ENCODE results near the gene PKN1.

Gene PKN1

DNA sequence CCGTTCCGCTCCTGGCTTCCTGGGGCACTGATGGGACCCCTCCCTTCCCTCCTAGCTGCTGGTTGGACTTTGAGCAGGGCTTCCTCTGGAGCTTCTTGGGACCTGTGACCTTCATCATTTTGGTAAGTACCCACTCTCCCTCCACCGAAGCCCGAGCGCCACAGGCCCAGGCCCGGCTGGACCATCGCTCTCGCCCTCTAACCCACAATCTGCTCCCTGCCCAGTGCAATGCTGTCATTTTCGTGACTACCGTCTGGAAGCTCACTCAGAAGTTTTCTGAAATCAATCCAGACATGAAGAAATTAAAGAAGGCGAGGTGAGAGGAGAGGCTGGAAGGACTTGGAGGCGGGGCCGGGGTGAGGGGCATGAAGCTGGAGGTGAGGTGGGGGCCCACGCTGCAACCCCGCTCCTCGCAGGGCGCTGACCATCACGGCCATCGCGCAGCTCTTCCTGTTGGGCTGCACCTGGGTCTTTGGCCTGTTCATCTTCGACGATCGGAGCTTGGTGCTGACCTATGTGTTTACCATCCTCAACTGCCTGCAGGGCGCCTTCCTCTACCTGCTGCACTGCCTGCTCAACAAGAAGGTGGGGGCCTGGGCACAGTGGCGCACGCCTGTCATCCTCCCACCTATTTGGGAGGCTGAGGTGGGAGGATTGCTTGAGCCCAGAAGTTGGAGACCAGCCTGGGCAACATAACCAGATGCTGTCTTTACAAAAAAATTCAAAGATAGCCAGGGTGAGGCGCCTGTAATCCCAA lies 26.3 kb upstream of the PKN1 start:
- DNase-seq = no peak

DNA sequence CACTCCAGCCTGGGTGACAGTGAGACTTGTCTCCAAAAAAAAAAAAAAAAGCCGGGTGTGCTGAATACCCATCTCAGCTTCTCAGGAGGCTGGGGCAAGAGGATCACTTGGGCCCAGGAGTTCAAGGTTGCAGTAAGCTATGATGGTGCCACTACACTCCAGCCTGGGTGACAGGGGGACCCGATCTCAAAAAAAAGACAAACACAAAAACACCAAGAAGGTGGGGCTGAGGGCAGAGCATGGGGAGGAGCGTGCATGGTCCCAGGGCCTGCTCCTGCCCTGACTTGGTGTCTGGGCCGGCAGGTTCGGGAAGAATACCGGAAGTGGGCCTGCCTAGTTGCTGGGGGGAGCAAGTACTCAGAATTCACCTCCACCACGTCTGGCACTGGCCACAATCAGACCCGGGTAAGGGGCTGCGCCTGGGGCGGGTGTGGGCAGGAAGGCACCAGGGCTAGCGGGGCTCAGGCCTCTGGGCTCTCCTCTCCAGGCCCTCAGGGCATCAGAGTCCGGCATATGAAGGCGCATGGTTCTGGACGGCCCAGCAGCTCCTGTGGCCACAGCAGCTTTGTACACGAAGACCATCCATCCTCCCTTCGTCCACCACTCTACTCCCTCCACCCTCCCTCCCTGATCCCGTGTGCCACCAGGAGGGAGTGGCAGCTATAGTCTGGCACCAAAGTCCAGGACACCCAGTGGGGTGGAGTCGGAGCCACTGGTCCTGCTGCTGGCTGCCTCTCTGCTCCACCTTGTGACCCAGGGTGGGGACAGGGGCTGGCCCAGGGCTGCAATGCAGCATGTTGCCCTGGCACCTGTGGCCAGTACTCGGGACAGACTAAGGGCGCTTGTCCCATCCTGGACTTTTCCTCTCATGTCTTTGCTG lies 25.3 kb upstream of the PKN1 start:
- DNase-seq = no peak

DNA sequence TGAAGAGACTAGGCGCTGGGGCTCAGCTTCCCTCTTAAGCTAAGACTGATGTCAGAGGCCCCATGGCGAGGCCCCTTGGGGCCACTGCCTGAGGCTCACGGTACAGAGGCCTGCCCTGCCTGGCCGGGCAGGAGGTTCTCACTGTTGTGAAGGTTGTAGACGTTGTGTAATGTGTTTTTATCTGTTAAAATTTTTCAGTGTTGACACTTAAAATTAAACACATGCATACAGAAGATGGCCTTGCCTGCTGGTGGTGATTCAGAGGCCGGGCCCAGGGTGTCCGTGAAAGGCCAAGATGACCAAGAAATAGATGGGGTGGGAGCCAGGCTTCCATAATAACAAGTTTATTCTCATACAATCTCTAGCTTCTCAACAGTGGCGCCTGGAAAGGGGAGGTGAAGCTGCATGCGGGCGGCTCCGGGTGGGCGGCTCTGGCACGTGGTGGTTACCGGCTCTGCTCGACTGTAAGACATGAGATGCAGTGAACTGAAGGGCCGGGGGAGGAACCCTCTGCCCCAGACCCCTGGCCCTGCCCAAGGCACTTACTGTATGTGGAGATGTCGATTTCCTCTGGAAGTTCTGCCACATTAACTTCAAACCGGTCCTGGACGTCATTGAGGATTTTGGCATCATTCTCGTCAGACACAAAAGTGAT lies 24.5 kb upstream of the PKN1 start:
- no peak for DNase-seq

DNA sequence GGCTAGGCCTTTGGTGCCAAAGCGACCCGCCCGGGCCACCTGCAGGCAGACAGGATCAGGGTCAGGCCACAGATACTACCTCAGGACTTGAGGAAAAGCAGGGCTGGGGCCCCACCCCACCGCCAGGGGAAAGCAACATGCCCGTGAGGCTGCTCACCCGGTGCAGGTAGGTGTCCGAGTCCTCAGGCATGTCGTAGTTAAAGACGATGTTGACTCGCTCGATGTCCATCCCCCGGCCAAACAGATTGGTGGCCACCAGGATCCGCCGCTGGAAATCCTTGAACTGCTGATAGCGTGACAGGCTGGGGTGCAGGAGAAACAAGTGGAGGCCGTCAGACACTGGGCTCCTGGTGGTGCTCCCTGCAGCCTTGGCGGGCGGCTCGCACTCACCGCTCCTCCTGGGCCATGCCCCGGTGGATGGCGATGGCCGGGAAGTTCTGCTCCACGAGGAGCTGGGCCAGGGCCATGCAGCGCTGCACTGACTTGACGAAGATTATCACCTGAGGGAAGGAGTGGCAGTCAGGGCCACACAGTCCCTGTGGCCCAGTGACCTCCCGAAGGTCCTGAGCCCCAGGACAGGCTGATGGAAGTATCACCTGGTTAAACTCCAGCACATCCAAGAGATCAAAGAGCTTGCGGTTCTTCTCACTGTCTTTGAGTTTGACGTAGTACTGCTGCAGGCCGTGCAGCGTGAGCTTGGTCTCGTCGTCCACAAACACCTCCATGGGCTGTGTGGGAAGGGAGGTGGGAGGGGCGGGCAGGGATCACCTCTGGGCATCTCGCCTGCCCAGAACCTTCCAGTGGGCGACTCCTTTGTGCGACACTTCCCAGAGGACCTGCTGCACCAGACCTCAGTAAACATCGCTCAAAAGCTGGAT lies 23.7 kb upstream of the PKN1 start:
- no peak for DNase-seq

DNA sequence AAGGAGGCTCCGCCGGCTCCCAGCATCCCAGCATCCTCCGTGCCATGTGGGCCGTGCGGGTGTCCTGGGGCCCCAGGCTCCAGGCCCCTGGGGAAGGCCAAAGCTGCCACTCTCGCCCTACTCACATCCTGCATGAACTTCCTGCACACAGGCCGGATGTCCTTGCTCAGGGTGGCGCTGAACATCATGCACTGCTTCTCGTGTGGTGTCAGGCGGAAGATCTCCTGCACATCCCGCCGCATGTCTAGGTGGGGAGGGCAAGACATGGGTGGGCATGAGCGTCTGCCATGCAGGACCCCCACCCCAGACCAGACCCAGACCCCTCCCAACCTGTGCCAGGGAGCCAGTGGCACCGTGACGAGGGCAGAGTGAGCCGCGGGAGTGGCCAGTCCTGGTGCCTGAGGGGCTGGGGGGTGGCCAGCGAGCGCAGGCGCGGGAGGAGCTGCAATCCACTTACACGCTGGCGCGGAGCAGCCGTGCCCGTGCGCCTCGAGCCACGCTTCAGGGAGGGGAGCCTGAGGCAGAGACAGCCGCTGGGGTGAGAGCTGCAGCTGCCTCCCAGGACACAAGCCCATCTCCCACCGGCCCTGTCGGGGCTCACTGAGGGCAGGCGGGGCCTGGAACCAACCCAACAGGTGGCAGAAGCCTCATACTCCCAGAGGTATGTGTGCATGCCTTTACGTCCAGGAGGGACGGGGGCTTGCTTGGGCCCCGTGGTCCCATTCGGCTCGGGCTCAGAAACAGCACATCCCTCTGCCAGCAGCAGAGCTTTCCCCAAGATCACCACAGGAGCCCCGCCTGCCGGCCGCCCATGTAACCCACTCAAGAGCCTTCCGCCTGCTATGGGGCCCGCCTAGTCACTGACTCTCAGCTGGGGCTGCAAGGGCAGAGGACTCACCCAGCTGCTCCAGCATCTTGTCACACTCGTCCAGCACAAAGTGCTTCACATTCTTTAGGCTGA lies 22.7 kb upstream of the PKN1 start:
- DNase-seq = no peak

DNA sequence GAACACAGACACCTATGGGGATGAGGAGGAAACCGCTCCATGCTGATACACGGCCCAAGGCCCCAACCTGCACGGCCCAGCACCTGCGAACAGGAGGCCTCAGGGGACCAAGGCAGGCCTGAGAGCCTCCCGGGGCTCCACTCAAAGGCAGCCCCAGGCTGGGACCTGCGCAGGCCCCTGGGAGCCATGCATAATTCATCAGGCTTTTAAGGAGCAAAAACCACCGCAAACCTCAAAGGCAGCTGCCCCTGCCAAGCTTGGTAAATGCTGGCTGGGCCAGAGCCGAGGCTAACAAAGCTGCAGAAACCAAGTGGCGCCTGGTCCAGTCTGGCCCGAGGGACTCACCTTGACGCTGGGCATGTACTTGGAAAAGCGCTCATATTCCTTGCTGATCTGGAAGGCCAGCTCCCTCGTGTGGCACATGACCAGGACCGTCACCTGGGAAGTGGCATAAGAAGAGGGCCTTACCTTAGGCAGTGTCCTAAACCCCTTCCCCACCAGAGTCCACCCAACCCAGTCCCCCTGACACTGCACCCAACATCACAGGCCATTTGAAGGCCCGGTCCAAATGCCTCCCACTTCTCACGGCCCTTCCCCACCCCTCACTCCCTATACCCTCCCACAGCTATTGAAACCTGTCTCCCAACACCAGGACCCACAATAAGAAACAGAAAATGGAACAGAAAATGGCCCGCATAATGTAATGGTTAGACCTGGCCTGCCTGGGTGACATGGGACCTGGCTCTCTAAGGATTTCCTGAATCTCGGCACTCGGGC lies 21.8 kb upstream of the PKN1 start:
- no peak for DNase-seq

DNA sequence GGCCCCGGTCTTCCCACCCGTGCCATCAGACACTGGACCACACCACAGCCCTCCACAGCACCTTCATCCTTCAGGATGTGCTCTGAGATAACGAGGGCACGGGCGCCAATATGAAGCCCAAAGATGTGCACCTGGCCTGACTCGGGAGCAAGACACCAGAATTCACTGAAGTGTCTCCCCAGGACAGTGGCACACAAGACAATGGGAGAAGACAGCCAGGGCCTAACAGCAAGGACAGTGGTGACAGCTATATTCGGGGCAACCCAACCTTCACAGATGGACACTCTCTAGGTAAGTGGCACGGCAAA lies 21.2 kb upstream of the PKN1 start:
- no peak for DNase-seq

DNA sequence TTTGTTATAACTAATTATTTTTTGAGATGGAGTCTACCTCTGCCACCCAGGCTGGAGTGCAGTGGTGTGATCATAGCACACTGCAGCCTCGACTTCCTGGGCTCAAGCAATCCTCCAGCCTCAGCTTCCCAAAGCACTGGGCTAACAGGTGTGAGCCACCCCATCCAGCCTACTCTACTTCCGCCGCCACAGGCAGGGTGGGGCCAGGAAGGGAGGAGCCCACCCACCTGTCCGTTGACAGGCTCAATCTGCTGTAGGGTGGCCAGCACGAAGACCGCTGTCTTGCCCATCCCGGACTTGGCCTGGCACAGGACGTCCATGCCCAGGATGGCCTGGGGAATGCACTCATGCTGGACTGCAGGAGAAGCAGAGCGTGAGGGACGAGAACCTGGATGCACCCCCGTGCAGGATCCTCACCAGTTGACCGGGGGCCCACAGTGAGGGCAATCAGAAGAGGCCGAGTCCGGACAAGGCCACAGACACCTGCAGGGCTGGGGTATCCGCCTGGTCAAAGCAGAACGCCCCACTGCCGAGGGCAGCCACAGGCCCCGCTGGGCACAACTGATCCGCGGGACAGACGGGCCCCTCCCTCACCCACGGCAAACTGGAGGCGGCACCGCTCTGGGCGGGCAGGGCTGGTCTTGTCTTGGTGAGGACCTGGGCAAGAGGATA lies 20.6 kb upstream of the PKN1 start:
- DNase-seq = no peak

DNA sequence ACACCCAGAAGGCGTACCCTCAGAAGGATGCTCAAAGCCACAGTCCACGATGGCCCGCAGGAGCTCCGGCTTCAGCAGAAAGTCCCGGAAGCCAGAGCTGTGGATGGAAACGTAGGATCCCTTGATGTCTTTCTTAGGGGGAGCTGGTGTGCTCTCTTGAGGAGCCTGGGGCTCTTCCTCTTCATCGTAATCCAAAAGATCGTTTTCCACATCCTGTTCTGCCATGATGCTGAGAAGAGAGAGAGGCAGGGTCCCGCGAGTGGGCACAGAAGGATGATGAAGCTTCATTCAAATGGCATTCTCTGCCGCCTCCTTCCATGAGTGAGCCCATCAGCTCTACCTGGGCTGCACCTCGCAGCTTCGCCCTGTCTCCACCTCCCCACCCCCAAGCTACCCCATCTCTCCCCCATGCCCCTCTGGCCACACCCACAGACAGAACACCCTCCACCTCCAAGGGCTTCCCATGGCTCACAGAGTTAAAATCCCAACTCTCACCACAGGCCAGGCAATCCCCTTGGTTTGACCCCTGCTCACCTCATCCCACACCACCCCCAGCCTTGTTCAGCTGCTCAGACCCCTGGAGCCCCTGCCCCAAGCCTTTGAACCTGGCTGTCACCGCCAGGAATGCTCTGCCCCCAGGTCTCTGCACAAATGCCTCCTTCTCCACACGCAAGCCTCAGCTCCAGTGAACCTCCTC lies 20.0 kb upstream of the PKN1 start:
- DNase-seq = no peak

DNA sequence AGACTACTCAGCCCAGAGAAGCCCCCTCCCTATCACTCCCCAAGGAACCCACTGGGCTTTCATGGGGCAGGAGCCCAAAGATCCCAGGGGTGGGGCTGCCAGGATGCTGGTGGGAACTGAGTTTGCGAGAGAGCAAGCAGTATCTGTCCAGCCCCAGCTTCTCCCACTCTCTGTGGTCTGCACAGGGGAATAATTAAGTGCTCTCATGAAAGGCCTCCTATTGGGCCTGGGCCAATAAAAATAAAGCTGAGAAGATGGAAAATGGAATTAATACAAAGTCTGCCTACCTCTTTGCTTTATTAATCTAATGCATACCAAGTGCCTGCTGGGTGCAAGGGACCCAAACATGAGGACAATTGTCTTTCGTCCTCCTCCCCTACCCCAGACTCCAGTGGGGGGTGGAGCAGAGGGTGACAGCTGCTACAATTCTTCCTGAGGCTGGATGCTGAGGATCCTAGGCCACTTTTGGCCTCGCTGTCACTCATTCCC lies 19.4 kb upstream of the PKN1 start:
- DNase-seq = no peak

DNA sequence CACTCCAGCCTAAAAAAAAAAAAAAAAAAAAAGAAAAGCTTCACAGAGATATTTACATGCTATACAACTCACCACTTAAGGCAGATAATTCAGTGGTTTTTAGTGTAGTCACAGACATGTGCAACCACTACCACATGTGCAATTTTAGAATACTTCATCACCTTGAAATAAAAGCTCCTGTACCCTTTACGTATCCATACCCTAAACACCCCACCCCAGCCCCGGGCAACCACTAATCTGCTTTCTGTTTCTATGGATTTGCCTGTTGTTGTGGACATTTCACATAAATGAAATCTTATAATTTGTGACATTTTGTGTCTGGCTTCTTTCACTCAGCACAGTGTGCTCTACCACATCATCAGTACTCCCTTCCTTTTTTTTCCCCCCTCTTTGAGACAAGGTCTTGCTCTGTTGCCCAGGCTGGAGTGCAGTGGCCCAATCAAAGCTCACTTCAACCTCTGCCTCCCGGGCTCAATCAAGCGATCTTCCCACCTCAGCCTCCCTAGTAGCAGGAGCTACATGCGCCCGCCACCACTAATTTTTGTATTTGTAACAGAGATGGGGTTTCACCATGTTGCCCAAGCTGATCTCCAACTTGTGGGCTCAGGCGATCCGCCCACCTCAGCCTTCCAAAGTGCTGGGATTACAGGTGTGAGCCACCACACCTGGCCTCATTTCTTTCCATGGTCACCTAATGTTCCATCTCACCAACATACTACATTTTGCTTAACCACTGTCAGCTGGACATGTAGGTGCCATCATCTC lies 18.0 kb upstream of the PKN1 start:
- DNase-seq = no peak

DNA sequence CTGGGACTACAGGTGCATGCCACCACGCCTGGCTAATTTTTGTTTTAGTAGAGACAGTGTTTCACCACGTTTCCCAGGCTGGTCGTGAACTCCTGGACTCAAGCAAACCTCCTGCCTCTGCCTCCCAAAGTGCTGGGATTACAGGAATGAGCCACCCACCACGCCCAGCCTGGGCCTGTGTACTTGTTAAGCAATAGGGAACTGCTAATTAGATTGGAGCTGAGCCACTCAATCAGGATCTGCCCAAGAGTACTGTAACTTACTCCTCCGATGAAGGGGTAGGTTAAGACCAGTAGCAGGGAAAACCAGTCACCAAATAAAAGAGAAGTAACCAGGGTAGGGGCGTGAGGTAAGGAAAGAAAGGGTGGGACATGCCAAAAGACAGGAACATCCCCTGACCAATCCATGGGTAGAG lies 16.3 kb upstream of the PKN1 start:
- DNase-seq = peak; percentile 45 to 69 (median 55)

DNA sequence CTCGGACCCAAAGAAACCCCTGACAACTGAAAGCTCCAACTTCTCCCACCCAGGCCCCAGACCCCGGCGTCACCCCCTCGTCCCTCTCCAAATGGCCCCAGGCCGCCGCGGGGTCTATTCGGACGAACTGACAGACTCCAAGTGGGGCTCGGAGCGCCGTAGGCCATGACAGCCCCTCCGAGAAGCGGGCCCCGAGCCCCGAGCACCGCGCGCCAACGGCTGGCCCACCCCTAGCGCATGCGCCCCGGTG lies 14.3 kb upstream of the PKN1 start:
- peak; percentile 83 to 93 (median 87) for DNase-seq

DNA sequence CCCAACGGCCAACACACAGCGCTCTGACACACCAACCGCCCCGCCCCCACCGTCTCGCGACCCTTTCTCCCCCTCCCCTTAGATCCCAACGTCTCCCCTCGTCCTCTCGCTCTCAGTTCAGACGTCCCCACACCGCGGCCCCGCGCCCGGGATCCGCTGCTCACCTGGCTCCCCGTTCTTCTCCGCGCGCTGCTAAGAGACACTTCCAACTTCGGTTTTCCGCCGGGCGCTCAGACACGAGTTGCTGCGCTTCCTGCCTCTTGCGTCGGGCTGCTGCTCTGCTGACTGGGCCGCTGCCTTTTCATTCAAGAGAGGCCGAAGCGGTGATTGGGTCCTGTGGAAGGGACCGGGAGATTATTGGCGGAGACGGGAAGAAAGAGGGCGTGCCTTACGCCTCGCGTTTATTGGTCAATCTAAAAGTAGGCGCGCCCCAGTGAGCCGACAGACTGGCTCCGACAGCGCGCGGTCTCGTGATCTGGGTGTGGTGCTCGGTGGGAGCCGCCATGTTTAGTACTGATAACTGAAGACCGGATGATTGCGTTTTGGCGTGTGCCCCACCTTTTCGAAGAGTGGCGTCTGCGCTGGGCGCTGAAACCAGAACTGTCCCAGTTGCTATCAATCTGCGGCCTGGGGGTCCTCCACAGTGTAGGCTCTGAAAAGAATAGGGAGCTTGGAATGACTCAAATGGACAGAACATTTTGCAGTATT lies 13.8 kb upstream of the PKN1 start, which contains the start of gene DDX39A:
DDX39A (minus strand) TSS at position 236 of the 708 bp plus-strand sequence. CDS start 6,121 bp downstream, outside the sequence.
- peak; percentile 98 to 100 (median 99) for DNase-seq

DNA sequence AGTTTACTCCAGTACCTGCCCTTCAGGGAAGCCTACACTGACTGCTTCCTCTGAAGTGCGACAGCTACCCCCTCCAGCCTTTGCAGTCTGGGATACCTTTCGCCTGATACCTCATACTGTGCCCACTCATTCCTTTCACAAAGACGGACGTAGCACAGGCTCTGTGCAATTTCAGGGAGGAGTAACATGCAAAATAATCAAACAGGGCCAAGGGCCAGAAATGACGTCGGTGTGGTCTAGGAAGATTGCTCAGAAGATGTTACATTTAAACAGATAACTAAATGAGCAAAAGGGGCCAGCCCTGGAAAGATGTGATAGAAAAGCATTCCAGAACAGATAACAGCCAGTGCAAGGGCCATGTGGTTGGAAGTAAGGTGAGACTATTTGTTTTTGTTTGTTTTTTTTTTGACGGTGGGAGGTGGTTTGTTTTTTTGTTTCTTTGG lies 7.4 kb upstream of the PKN1 start:
- DNase-seq = no peak

DNA sequence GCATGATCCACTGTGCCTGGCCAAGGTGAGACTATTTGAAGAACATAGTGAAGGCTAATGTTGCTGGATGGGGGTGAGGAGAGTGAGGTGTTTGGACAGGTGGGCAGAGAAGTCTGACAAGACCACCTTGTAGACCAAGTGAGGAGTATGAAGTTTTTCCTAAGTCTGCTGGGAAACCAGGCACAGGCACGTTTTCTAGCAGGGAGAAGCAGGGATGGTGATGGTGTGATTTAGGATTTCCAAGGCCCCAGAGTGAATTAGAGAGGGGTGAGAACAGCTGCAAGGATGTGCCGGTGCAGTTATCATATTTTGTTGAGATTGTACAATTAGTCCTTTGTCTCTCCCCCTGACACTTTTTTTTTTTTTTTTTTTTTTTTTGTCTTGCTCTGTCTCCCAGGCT lies 5.6 kb upstream of the PKN1 start:
- DNase-seq = no peak

DNA sequence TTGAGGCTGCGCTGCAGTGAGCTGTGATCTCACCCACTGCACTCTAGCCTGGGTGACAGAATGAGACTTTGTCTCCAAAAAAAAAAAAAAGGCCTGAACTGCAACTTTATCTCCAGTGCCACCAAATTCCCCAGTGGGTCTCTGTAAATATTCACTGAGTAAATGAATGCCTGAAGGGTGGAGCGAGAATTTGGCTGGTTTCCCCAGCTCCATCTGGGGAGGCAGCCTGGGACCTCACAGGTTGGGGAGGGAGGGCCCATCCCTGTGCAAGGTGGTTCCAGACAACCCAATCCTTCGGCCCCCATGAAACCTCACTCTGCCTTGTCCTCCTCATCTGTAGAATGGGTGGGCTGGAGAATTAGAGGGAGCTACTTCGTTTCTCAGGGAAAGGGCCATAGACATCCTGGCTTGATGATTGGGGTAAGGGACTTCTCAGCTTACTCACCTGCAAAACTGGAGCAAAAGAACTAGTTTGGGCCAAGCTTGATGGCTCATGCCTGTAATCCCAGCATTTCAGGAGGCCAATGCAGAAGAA lies 4.2 kb upstream of the PKN1 start:
- peak in 1 of 3 donors; percentile 9 for DNase-seq

DNA sequence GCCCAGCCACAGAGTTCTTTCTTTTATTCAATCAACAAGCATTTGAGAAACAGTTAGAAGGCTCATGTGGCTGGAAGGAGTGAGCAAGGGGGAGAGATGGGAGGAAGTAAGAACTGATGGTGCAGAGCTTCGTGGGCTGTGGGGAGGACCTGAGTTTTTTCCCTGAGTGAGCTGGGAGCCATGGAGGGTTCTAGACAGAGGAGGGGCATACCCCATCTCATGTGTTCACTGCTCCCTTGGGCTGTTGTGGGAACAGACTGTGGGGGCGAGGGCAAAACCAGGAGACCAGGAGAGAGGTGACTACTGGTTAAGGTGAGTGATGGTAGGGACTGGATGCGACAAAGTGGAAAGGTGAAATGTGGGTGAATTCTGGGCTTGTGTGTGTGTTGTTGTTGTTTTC lies 2.4 kb upstream of the PKN1 start:
- no peak for DNase-seq

Data from suppressor macrophage treated with lipopolysaccharide for 1 hour (primary cell).